Measurements from ENCODE around the gene NAT8. TPM values are rescaled to one million over a fixed set of nuclear protein-coding genes. Genes with fewer than 3 reads are reported as not detected.
"Not testable (repeated sequence)": the region's sequence is repeated elsewhere in the genome, so short reads cannot be mapped to it uniquely, and the experiment has no call there.

NAT8 gene
- total and polyA plus RNA-seq, 9 donors, result 0.13 to 0.60 (median 0.19) TPM; not detected in 4

DNA sequence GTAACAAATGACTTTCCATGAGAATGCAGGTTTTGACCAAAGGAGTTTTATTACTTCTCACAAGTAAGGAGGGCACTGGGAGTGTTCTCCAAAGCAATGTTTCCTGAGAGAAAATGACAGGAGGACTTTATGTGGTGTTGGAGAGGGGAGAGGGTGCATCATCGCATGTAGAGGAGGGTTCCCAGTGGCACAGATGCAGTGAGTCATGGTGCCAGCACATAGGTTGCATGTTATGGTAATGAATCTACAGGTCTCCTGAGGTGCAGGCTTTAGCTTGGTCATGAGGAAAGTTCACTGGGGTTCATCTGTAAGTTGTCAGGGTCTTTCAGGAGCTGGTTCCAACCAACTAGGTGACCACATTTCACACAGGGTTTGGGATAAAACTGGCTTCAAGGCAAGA, 30.4 kb downstream of the NAT8 start:
- no peak overlapping the region for H3K4me3 ChIP-seq (ENCODE audit: low read length)
- DNase-seq, result no peak
- no peaks in the 10 kb centered on the region for H3K9me3 ChIP-seq (replicated peaks; ENCODE audit: control insufficient read depth, low read depth, low read length)
- no peaks in the 10 kb centered on the region for H3K27me3 ChIP-seq (ENCODE audit: control insufficient read depth, insufficient read depth, low read length)
- WGBS (ENCODE audit: insufficient coverage), result 69% methylated on average over 1 of the region's 1 CpG
- H3K36me3 ChIP-seq (ENCODE audit: control insufficient read depth, insufficient read depth, low read length), result peaks cover 12% of the 10 kb centered on the region
- no peaks in the 10 kb centered on the region for H3K4me1 ChIP-seq (ENCODE audit: control insufficient read depth, insufficient read depth, low read length)
- no peak overlapping the region for H3K27ac ChIP-seq (ENCODE audit: low read length)

DNA sequence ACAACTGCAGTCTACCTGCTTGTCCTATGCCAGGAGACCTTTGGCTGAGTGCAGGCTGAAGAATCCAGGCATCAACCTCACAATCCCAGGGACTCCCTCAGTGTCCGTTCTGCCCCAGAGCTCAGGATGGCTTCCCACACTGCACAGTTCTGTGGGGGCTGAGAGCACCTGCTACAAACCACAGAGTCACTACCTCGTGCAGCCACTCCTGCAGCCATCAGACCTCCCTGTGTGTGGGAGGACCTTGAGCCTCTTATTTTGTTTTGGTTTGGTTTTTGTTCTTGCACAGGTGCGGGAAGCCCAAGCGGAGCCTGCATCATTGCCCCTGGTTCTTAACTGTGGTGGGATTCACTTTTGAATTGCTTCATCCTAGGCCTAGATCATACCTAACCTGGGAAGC, 31.0 kb downstream of the NAT8 start:
- H3K27me3 ChIP-seq (ENCODE audit: control insufficient read depth, insufficient read depth, low read length), result no peaks in the 10 kb centered on the region
- no peaks in the 10 kb centered on the region for H3K4me1 ChIP-seq (ENCODE audit: control insufficient read depth, insufficient read depth, low read length)
- WGBS (ENCODE audit: insufficient coverage), result 80% methylated on average over 1 of the region's 4 CpGs
- no peak for DNase-seq
- no peak overlapping the region for H3K27ac ChIP-seq (ENCODE audit: low read length)
- no peaks in the 10 kb centered on the region for H3K9me3 ChIP-seq (replicated peaks; ENCODE audit: control insufficient read depth, low read depth, low read length)
- peaks cover 12% of the 10 kb centered on the region for H3K36me3 ChIP-seq (ENCODE audit: control insufficient read depth, insufficient read depth, low read length)
- H3K4me3 ChIP-seq (ENCODE audit: low read length), result no peak overlapping the region

DNA sequence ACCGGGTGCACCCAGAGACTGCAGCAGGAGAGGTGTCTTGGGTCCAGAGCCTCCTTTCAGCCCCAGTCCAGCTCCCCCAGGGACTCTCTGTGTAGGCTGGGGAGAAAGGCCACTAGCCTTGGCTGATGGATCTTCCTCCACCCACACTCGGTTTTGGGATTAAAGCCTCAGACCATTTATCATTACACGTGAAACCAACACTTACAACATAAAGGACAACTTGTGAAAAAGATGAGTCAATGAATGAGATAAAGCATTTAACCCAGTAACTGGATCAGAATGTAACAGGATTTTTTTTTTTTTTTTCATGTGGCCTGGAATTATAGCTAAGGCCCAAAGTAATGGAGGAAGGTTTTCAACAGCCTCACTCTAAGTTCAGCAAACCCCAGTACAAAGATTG, 32.1 kb downstream of the NAT8 start:
- H3K27ac ChIP-seq (ENCODE audit: low read length), result no peak overlapping the region
- H3K9me3 ChIP-seq (replicated peaks; ENCODE audit: control insufficient read depth, low read depth, low read length), result no peaks in the 10 kb centered on the region
- WGBS (ENCODE audit: insufficient coverage), result 100% methylated on average over 1 of the region's 3 CpGs
- no peaks in the 10 kb centered on the region for H3K27me3 ChIP-seq (ENCODE audit: control insufficient read depth, insufficient read depth, low read length)
- H3K36me3 ChIP-seq (ENCODE audit: control insufficient read depth, insufficient read depth, low read length), result peaks cover 12% of the 10 kb centered on the region
- DNase-seq, result no peak
- H3K4me3 ChIP-seq (ENCODE audit: low read length), result no peak overlapping the region
- no peaks in the 10 kb centered on the region for H3K4me1 ChIP-seq (ENCODE audit: control insufficient read depth, insufficient read depth, low read length)

DNA sequence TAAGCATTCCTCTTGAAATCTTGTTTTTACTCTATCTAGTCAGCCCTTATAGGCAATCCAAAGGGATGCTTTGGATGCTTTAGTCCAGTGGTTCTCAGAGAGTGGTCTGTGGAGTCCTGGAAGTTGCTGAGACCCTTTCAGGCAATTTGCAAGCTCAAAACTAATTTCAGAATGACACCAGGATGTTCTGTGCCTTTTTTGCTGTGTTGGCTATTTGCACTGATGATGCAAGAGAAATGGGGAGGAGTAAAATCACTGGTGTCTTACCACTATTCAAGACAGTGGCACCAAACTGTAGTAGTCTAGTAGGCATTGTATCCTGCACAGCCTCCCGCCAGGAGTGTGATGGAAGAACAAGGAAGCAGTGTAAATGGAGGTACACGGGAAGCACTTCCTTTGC, 37.6 kb downstream of the NAT8 start:
- not testable (repeated sequence) for DNase-seq; H3K27ac ChIP-seq (ENCODE audit: low read length); H3K9me3 ChIP-seq (replicated peaks; ENCODE audit: control insufficient read depth, low read depth, low read length); H3K4me1 ChIP-seq (ENCODE audit: control insufficient read depth, insufficient read depth, low read length); H3K4me3 ChIP-seq (ENCODE audit: low read length); H3K27me3 ChIP-seq (ENCODE audit: control insufficient read depth, insufficient read depth, low read length)
- 86% methylated on average over 2 of the region's 2 CpGs for WGBS (ENCODE audit: insufficient coverage)
- H3K36me3 ChIP-seq (ENCODE audit: control insufficient read depth, insufficient read depth, low read length), result peaks cover 22% of the 10 kb centered on the region

DNA sequence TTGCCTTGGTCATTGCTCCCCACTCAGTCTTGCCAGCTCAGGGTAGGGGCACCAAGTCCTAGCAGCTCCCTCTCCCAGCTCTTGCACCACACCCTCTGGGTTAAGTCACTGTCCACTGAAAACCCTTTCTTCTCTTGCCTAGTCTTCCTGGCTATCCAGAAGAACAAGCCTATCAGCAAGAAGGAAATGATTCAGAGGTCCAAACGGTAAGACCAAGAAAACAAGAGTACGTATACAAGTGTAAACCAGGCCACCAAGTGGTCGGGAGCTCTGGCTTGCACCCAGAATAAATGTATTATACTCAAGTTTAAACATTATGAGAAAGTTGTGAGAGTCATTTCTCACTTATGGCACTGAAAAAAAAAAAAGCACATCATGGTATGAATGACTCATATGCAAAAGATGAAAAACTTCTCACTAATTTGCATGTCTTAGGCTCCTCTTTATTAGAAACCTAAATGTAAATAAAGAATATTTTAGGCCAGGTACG, 39.1 kb downstream of the NAT8 start:
- WGBS (ENCODE audit: insufficient coverage), result no CpG with 5 or more reads among the region's 4 CpGs
- H3K4me3 ChIP-seq (ENCODE audit: low read length); H3K27me3 ChIP-seq (ENCODE audit: control insufficient read depth, insufficient read depth, low read length); H3K9me3 ChIP-seq (replicated peaks; ENCODE audit: control insufficient read depth, low read depth, low read length); DNase-seq; H3K27ac ChIP-seq (ENCODE audit: low read length); H3K4me1 ChIP-seq (ENCODE audit: control insufficient read depth, insufficient read depth, low read length): not testable (repeated sequence)
- H3K36me3 ChIP-seq (ENCODE audit: control insufficient read depth, insufficient read depth, low read length), result peaks cover 16% of the 10 kb centered on the region

DNA sequence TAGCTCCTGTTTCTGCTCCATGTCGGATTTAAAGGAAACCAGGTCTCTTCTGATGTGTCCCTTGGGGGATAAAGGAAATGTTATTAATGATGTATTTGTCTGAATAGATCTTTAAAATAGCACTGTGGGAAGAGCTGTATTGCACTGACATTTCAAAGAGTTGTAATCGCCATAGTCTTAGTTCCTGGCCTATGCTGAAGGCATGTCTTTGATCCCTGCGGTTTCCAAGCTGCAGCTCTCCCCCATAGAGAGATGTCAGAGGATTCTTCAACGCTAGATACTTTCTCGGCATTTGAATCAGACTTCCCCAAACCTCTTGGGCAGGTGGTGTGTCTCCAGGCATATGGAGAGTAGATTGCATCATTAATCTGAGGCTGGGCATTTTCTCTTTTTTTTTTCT, 40.4 kb downstream of the NAT8 start:
- H3K9me3 ChIP-seq (replicated peaks; ENCODE audit: control insufficient read depth, low read depth, low read length), result no peaks in the 10 kb centered on the region
- 75% methylated on average over 2 of the region's 5 CpGs for WGBS (ENCODE audit: insufficient coverage)
- H3K4me3 ChIP-seq (ENCODE audit: low read length), result no peak overlapping the region
- H3K27ac ChIP-seq (ENCODE audit: low read length), result no peak overlapping the region
- no peak for DNase-seq
- H3K27me3 ChIP-seq (ENCODE audit: control insufficient read depth, insufficient read depth, low read length), result no peaks in the 10 kb centered on the region
- H3K36me3 ChIP-seq (ENCODE audit: control insufficient read depth, insufficient read depth, low read length), result peaks cover 16% of the 10 kb centered on the region
- no peaks in the 10 kb centered on the region for H3K4me1 ChIP-seq (ENCODE audit: control insufficient read depth, insufficient read depth, low read length)

DNA sequence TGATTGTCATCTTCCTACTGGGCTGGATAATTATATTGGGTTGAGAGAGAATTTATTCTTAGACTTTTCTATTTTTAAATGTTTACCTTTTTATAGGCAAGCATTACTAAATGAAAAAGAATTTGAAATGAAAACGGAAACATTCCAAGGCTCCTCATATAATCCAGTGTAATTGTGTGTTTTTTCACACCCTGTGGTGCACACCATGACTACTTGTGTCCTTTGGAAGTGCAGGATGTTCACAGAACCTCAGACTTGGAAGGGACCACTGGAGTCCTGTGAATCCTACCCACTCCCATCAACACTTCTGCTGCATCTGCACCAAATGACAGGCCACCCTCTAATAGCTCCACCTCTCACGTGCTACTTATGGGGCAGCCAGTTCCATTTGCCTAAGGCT, 48.0 kb downstream of the NAT8 start:
- Histone ChIP-seq H3K9me3 (replicated peaks; ENCODE audit: control insufficient read depth, low read depth, low read length) (peaks cover 5% of the 10 kb centered on the region), H3K27me3 (ENCODE audit: control insufficient read depth, insufficient read depth, low read length) (no peaks in the 10 kb centered on the region), H3K27ac (ENCODE audit: low read length) (no peak overlapping the region), H3K36me3 (ENCODE audit: control insufficient read depth, insufficient read depth, low read length) (peaks cover 2% of the 10 kb centered on the region), H3K4me1 (ENCODE audit: control insufficient read depth, insufficient read depth, low read length) (no peaks in the 10 kb centered on the region), H3K4me3 (ENCODE audit: low read length) (no peak overlapping the region)
- WGBS (ENCODE audit: insufficient coverage), result 75% methylated on average over 1 of the region's 2 CpGs
- DNase-seq, result no peak

DNA sequence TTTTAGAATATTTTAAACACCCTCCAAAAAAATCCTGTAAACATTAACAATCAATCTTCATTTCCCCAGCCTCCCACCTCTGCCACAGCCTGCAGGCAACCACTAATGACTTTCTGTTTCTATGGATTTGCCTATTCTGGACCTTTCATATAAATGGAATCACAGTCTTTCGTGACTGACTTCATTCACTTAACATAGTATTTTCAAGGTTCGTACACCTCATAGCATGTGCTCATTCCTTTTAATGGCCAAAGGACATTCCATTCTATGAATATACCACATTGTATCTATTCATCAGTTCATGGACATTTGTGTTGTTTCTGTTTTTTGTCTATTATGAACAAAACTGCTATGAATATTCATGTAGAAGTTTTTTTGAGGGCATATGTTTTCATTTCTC, 48.5 kb downstream of the NAT8 start:
- no peak for DNase-seq
- Histone ChIP-seq H3K36me3 (ENCODE audit: control insufficient read depth, insufficient read depth, low read length) (peaks cover 2% of the 10 kb centered on the region), H3K4me1 (ENCODE audit: control insufficient read depth, insufficient read depth, low read length) (no peaks in the 10 kb centered on the region), H3K4me3 (ENCODE audit: low read length) (no peak overlapping the region), H3K9me3 (replicated peaks; ENCODE audit: control insufficient read depth, low read depth, low read length) (peaks cover 5% of the 10 kb centered on the region), H3K27ac (ENCODE audit: low read length) (no peak overlapping the region), H3K27me3 (ENCODE audit: control insufficient read depth, insufficient read depth, low read length) (no peaks in the 10 kb centered on the region)
- WGBS (ENCODE audit: insufficient coverage), result no CpG with 5 or more reads among the region's 2 CpGs

Other genes with a start within 250 kb of the NAT8 start
- 38.7 TPM for gene TPRKB, start 94.9 kb upstream of the NAT8 start, total RNA-seq
- 10 to 100 TPM; 36.3 to 48.8 (median 42.2) TPM for gene TPRKB, start 94.9 kb upstream of the NAT8 start, polyA plus RNA-seq (ENCODE audit: insufficient read depth in 1 of 8, insufficient read length in 8 of 8, low replicate concordance in 1 of 8)
- gene DUSP11, start 137.7 kb upstream of the NAT8 start, total RNA-seq, result 18.6 TPM
- gene DUSP11, start 137.7 kb upstream of the NAT8 start, polyA plus RNA-seq (ENCODE audit: insufficient read depth in 1 of 8, insufficient read length in 8 of 8, low replicate concordance in 1 of 8), result 10 to 100 TPM; 15.1 to 21.9 (median 18.3) TPM
- not detected for gene C2orf78, start 141.8 kb upstream of the NAT8 start, total RNA-seq
- not detected for gene C2orf78, start 141.8 kb upstream of the NAT8 start, polyA plus RNA-seq (ENCODE audit: insufficient read depth in 1 of 8, insufficient read length in 8 of 8, low replicate concordance in 1 of 8)
- 32.6 TPM for gene STAMBP, start 186.5 kb upstream of the NAT8 start, total RNA-seq
- 10 to 100 TPM; 30.2 to 45.7 (median 38.7) TPM for gene STAMBP, start 186.5 kb upstream of the NAT8 start, polyA plus RNA-seq (ENCODE audit: insufficient read depth in 1 of 8, insufficient read length in 8 of 8, low replicate concordance in 1 of 8)